Pancreas (tissue), 10 donors: ENCODE results near the gene PISD. TPM values are rescaled to one million over a fixed set of nuclear protein-coding genes. Genes with fewer than 3 reads are reported as not detected.

Experiments
- ATAC-seq, 4 donors: fragments of 200-7000 bp; cut with Tn5 transposase; one replicate each; pipeline versions ENCODE4 v1.8.0 to v1.9.1; 2020; ENCODE audit warnings: mild to moderate bottlenecking in 4 of 4, moderate library complexity in 4 of 4
- DNase-seq, 6 donors: peaks; one replicate each; pipeline ENCODE4 v3.0.0-alpha.2; 2020
- FAIRE-seq: peaks from 2 replicates; lab custom pipeline; 2012; peaks lifted over from hg19 to GRCh38; lab: Jason Lieb, UNC
- H3K27ac ChIP-seq, 4 donors: fragments of 200-600 bp; sonication (generic); 1 replicate in 3 of 4; 2 replicates in 1 of 4; pipeline versions ENCODE4 v1.5.0 to v1.8.0; 2020
- H3K27me3 ChIP-seq, 4 donors: fragments of 200-600 bp; one replicate each; pipeline ENCODE4 v1.8.0; 2021
- H3K36me3 ChIP-seq, 3 donors: fragments of 200-600 bp; sonication (generic) in 1 of 3; one replicate each; pipeline versions ENCODE4 v1.5.0 to v1.8.0; 2020 to 2021
- H3K4me1 ChIP-seq, 3 donors: fragments of 200-600 bp; one replicate each; pipeline ENCODE4 v1.8.0; 2021
- H3K4me3 ChIP-seq, 4 donors: fragments of 200-600 bp; sonication (generic) in 2 of 4; one replicate each; pipeline versions ENCODE4 v1.5.0 to v1.8.0; 2020 to 2021
- H3K9me3 ChIP-seq, 4 donors: fragments of 200-600 bp; one replicate each; pipeline ENCODE4 v1.8.0; 2021
- WGBS, 2 donors: extraction: QIAGEN DNeasy Blood & Tissue Kit; methylation state at CpG; one replicate each; pipeline ENCODE4 v1.1.7; 2013; 5-methylcytosine and 5-hydroxymethylcytosine counted together
- intact Hi-C, 3 donors: fragments of 100-400 bp; cut with DNase I; formaldehyde crosslinking; loops; one replicate each; pipeline versions ENCODE4 v1.11.1 to v1.14.2; 2022
- polyA plus RNA-seq, 2 donors: library from polyadenylated mRNA; stranded (reverse); fragments of 200-250 nt; gene quantifications; one replicate each; pipeline ENCODE4 v1.2.3, GENCODE V29; 2013
- total RNA-seq, 6 donors: library from RNA; stranded (reverse); fragmentation: NEBNext Ultra II Directional in 4 of 6; extraction: Animal tissue kit (Norgen Biotek cat#: 25700) in 4 of 6; gene quantifications; one replicate each; pipeline versions ENCODE4 v1.2.1 to v1.2.4, GENCODE V29; 2021 to 2023
- TF ChIP-seq, protein P1 (sequence below), 4 donors: fragments of 200-600 bp; sonication (generic) in 3 of 4; IDR thresholded peaks; one replicate each; pipeline versions ENCODE4 v1.5.0 to v1.8.0; 2021; ENCODE audit warnings: antibody characterized with exemption in 4 of 4
- donor health status: healthy with polysubstance abuse.
- donor health status: DM: no; HTN: no; CAD: no; lungs with moderate emphysema.
- donor health status: DM: no; HTN: no; CAD: no.
- donor health status: control.
- donor health status: control.
- donor health status: Bipolar disorder and iron deficiency.
- donor health status: DM: yes; HTN: yes; CAD: no.
- donor health status: DM: no; HTN: no; CAD: no.
- donor health status: DM: no; HTN: no; CAD: no.
- donor health status: DM: yes; HTN: yes; CAD: no.

PISD gene
- total and polyA plus RNA-seq, 8 donors = 11.6 to 48.3 (median 19.2) TPM

GRCh38 chr22:31612891-31613285 is 49.1 kb downstream of the PISD start:
- DNase-seq (no peak), FAIRE-seq (no peak), ATAC-seq (no peak)
- Histone ChIP-seq H3K36me3 (no peaks in the 10 kb centered on the region), H3K9me3 (no peaks in the 10 kb centered on the region), H3K4me3 (no peak overlapping the region), H3K27me3 (no peaks in the 10 kb centered on the region), H3K4me1 (no peaks in the 10 kb centered on the region), H3K27ac (no peak overlapping the region)
- 90 to 91% methylated on average over 12 of the region's 12 CpGs for WGBS, 2 donors
- intact Hi-C loops = no loop called here
- TF ChIP-seq, protein P1, sequence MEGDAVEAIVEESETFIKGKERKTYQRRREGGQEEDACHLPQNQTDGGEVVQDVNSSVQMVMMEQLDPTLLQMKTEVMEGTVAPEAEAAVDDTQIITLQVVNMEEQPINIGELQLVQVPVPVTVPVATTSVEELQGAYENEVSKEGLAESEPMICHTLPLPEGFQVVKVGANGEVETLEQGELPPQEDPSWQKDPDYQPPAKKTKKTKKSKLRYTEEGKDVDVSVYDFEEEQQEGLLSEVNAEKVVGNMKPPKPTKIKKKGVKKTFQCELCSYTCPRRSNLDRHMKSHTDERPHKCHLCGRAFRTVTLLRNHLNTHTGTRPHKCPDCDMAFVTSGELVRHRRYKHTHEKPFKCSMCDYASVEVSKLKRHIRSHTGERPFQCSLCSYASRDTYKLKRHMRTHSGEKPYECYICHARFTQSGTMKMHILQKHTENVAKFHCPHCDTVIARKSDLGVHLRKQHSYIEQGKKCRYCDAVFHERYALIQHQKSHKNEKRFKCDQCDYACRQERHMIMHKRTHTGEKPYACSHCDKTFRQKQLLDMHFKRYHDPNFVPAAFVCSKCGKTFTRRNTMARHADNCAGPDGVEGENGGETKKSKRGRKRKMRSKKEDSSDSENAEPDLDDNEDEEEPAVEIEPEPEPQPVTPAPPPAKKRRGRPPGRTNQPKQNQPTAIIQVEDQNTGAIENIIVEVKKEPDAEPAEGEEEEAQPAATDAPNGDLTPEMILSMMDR (IDR thresholded peaks at IDR 0.05) = no peak

- H3K36me3 ChIP-seq = no peaks in the 10 kb centered on the region
- ATAC-seq (no peak), FAIRE-seq (no peak), DNase-seq (peak in 3 of 6 donors; percentile 18 to 66 (median 31))
- no peak overlapping the region for H3K4me3 ChIP-seq
- no peaks in the 10 kb centered on the region for H3K9me3 ChIP-seq
- WGBS, 2 donors = 76 to 77% methylated on average over 16 of the region's 16 CpGs
- no peaks in the 10 kb centered on the region for H3K4me1 ChIP-seq
- no peak overlapping the region for H3K27ac ChIP-seq
- H3K27me3 ChIP-seq = no peaks in the 10 kb centered on the region
- TF ChIP-seq, protein P1 (IDR thresholded peaks at IDR 0.05) = no peak
- intact Hi-C loops = no loop called here
Observed at GRCh38 chr22:31611061-31611760, 50.8 kb downstream of the PISD start.

GRCh38 chr22:31610611-31611010 is 51.4 kb downstream of the PISD start:
- no peaks in the 10 kb centered on the region for H3K9me3 ChIP-seq
- DNase-seq = no peak
- no peaks in the 10 kb centered on the region for H3K4me1 ChIP-seq
- ATAC-seq = no peak
- intact Hi-C loops = no loop called here
- no peak overlapping the region for H3K27ac ChIP-seq
- H3K4me3 ChIP-seq = no peak overlapping the region
- WGBS, 2 donors = 86 to 89% methylated on average over 6 of the region's 6 CpGs
- TF ChIP-seq, protein P1 (IDR thresholded peaks at IDR 0.05) = no peak
- H3K27me3 ChIP-seq = no peaks in the 10 kb centered on the region
- no peaks in the 10 kb centered on the region for H3K36me3 ChIP-seq
- no peak for FAIRE-seq

DNA sequence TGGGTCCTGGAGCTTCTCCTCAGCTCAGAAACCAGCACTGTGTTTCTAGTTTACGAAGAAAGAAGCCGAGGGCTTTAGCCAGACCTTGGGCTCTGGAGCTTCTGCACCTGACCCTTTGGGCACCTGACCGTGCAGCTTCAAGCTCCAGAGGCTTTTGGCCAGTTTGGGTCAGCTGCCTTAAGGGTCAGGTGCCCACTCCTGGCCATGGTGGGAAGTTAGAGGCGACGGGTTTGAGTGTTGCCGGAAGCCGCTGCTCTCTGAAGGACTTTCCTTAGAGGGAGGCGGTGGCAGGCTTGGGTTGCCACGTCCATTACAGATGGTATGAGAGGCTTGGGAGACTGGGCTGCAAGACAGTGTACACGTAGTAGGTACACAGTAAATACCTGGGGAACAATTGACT is 52.3 kb downstream of the PISD start:
- TF ChIP-seq, protein P1 (IDR thresholded peaks at IDR 0.05) = no peak
- no peak overlapping the region for H3K27ac ChIP-seq
- peak in 1 of 6 donors; percentile 28 for DNase-seq
- no peaks in the 10 kb centered on the region for H3K27me3 ChIP-seq
- H3K4me1 ChIP-seq = no peaks in the 10 kb centered on the region
- ATAC-seq = no peak
- H3K9me3 ChIP-seq = no peaks in the 10 kb centered on the region
- no peak overlapping the region for H3K4me3 ChIP-seq
- 89 to 91% methylated on average over 10 of the region's 10 CpGs for WGBS, 2 donors
- H3K36me3 ChIP-seq = no peaks in the 10 kb centered on the region
- FAIRE-seq = no peak
- intact Hi-C loops = no loop called here

GRCh38 chr22:31607696-31608095 is 54.3 kb downstream of the PISD start:
- H3K9me3 ChIP-seq = no peaks in the 10 kb centered on the region
- FAIRE-seq = no peak
- no peak for ATAC-seq
- H3K4me3 ChIP-seq = no peak overlapping the region
- no peaks in the 10 kb centered on the region for H3K4me1 ChIP-seq
- intact Hi-C loops = no loop called here
- no peak overlapping the region for H3K27ac ChIP-seq
- no peaks in the 10 kb centered on the region for H3K36me3 ChIP-seq
- TF ChIP-seq, protein P1 (IDR thresholded peaks at IDR 0.05) = no peak
- DNase-seq = peak in 1 of 6 donors; percentile 26
- WGBS, 2 donors = 91 to 95% methylated on average over 7 of the region's 7 CpGs
- no peaks in the 10 kb centered on the region for H3K27me3 ChIP-seq
